Karpas-422 (cell line): ENCODE results near the gene BET1L. TPM values are rescaled to one million over a fixed set of nuclear protein-coding genes. Genes with fewer than 3 reads are reported as not detected.
A peak's percentile ranks its signal among the peaks of the same experiment; 100 is the strongest.

Experiments used
- DNase-seq: peaks from one replicate; pipeline ENCODE4 v3.0.0-alpha.2; 2015
- H2AFZ ChIP-seq: fragments of 200-600 bp; sonication (generic); 2 replicates; pipeline ENCODE4 v1.6.1; 2014; ENCODE audit warnings: antibody characterized with exemption, low read length, mixed read lengths
- H3K27ac ChIP-seq: fragments of 200-600 bp; sonication (generic); 2 replicates; pipeline ENCODE4 v1.5.1; 2014; ENCODE audit warnings: mild to moderate bottlenecking, low read length, moderate library complexity
- H3K27me3 ChIP-seq: fragments of 200-600 bp; sonication (generic); 2 replicates; pipeline ENCODE4 v1.6.1; 2014; ENCODE audit warnings: low read length, mixed read lengths
- H3K36me3 ChIP-seq: fragments of 200-600 bp; sonication (generic); 2 replicates; pipeline ENCODE4 v1.6.1; 2014; ENCODE audit warnings: low read length, mixed read lengths; ENCODE audit not compliant: insufficient read depth
- H3K4me1 ChIP-seq: fragments of 200-600 bp; sonication (generic); 2 replicates; pipeline ENCODE4 v1.6.1; 2014; ENCODE audit warnings: mild to moderate bottlenecking, low read length, mixed read lengths
- H3K4me2 ChIP-seq: fragments of 200-600 bp; sonication (generic); 2 replicates; pipeline ENCODE4 v1.6.1; 2014; ENCODE audit warnings: low read length, low read depth, mild to moderate bottlenecking; ENCODE audit not compliant: poor library complexity, severe bottlenecking
- H3K4me3 ChIP-seq: fragments of 200-600 bp; sonication (generic); 2 replicates; pipeline ENCODE4 v1.5.1; 2014; ENCODE audit warnings: mild to moderate bottlenecking, antibody characterized with exemption, low read length, mixed read lengths
- H3K79me2 ChIP-seq: fragments of 200-600 bp; sonication (generic); 2 replicates; pipeline ENCODE4 v1.6.1; 2014; ENCODE audit warnings: mild to moderate bottlenecking, low read length, mixed read lengths
- H3K9ac ChIP-seq: fragments of 200-600 bp; sonication (generic); 2 replicates; pipeline ENCODE4 v1.6.0; 2014; ENCODE audit warnings: low read length
- H3K9me2 ChIP-seq: fragments of 200-600 bp; sonication (generic), shearing (Covaris generic); replicated peaks from 2 replicates; pipeline ENCODE4 v1.6.0; 2014; ENCODE audit warnings: mild to moderate bottlenecking, low read length, moderate library complexity; ENCODE audit not compliant: insufficient read depth
- H3K9me3 ChIP-seq: fragments of 300-700, 200-600 bp; sonication (generic); 2 replicates; pipeline ENCODE4 v1.6.1; 2014; ENCODE audit warnings: low read length, mixed read lengths
- H4K20me1 ChIP-seq: fragments of 200-600 bp; sonication (generic); 2 replicates; pipeline ENCODE4 v1.6.1; 2014; ENCODE audit warnings: mild to moderate bottlenecking, antibody characterized with exemption, low read length, low read depth; ENCODE audit not compliant: insufficient read depth
- total RNA-seq: library from RNA; depleted of rRNA; stranded (reverse); fragments of >200 nt; shearing (Covaris generic); gene quantifications from 2 replicates; pipeline ENCODE4 v1.2.3, GENCODE V29; 2014; ENCODE audit warnings: low replicate concordance

The BET1L gene
- total RNA-seq, 1 experiment from 2014 or later, result 16.8 TPM

DNA sequence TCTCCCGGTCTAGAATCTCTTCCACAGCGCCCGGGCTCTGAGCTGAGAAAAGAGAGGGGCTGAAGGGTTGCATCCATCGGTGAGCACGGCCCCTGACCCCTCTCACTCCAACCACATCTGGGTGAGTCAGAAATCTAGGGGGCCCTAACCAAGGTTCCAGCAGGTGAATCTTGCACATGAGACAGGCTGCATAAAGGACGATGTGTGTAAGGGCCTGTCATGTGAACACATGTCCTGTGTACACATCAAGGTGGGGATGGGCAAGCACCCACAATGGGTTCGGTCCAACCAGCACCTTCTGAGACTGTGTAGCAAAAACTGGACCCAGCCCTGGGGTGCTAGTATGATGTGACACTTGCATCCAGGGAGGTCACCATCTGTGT lies 1.2 kb downstream of the BET1L start:
- Histone ChIP-seq H3K27ac (no peak overlapping the region), H3K79me2 (peaks cover 47% of the 10 kb centered on the region), H3K9me3 (no peaks in the 10 kb centered on the region), H3K4me2 (peak overlapping the region; percentile 86), H3K9ac (peak overlapping the region; percentile 97), H3K9me2 (no peaks in the 10 kb centered on the region), H3K4me1 (peaks cover 23% of the 10 kb centered on the region), H2AFZ (no peak overlapping the region), H4K20me1 (peaks cover 29% of the 10 kb centered on the region), H3K36me3 (peaks cover 14% of the 10 kb centered on the region), H3K27me3 (no peaks in the 10 kb centered on the region), H3K4me3 (peak overlapping the region; percentile 92)
- no peak for DNase-seq

- Histone ChIP-seq H3K4me2 (peak overlapping the region; percentile 86), H3K9ac (peak overlapping the region; percentile 97), H2AFZ (no peak overlapping the region), H3K36me3 (peaks cover 9% of the 10 kb centered on the region), H3K79me2 (peaks cover 41% of the 10 kb centered on the region), H3K4me3 (peak overlapping the region; percentile 92; the same call in 1 of the 2 replicates), H3K9me3 (no peaks in the 10 kb centered on the region), H3K9me2 (no peaks in the 10 kb centered on the region), H3K27me3 (no peaks in the 10 kb centered on the region), H3K4me1 (peaks cover 22% of the 10 kb centered on the region), H3K27ac (no peak overlapping the region), H4K20me1 (peaks cover 27% of the 10 kb centered on the region)
- DNase-seq, result no peak
Measured at GRCh38 chr11:205221-206001, 1.8 kb downstream of the BET1L start.

- Histone ChIP-seq H3K4me3 (no peak overlapping the region), H3K27ac (no peak overlapping the region)
Measured at GRCh38 chr11:204587-205109, 2.6 kb downstream of the BET1L start.

GRCh38 chr11:203945-204586 lies 3.1 kb downstream of the BET1L start:
- Histone ChIP-seq H3K9ac (no peak overlapping the region), H3K9me3 (no peaks in the 10 kb centered on the region)
- DNase-seq, result no peak

More at GRCh38 chr11:204587-205109, 2.6 kb downstream of the BET1L start:
- no peak overlapping the region for H2AFZ ChIP-seq
- no peak overlapping the region for H3K4me2 ChIP-seq
- peaks cover 21% of the 10 kb centered on the region for H4K20me1 ChIP-seq
- H3K9me2 ChIP-seq, result no peaks in the 10 kb centered on the region
- peaks cover 34% of the 10 kb centered on the region for H3K79me2 ChIP-seq
- H3K9me3 ChIP-seq, result no peaks in the 10 kb centered on the region
- H3K9ac ChIP-seq, result no peak overlapping the region
- H3K4me1 ChIP-seq, result peaks cover 14% of the 10 kb centered on the region
- no peaks in the 10 kb centered on the region for H3K27me3 ChIP-seq
- H3K36me3 ChIP-seq, result peaks cover 4% of the 10 kb centered on the region
- DNase-seq, result no peak

DNA sequence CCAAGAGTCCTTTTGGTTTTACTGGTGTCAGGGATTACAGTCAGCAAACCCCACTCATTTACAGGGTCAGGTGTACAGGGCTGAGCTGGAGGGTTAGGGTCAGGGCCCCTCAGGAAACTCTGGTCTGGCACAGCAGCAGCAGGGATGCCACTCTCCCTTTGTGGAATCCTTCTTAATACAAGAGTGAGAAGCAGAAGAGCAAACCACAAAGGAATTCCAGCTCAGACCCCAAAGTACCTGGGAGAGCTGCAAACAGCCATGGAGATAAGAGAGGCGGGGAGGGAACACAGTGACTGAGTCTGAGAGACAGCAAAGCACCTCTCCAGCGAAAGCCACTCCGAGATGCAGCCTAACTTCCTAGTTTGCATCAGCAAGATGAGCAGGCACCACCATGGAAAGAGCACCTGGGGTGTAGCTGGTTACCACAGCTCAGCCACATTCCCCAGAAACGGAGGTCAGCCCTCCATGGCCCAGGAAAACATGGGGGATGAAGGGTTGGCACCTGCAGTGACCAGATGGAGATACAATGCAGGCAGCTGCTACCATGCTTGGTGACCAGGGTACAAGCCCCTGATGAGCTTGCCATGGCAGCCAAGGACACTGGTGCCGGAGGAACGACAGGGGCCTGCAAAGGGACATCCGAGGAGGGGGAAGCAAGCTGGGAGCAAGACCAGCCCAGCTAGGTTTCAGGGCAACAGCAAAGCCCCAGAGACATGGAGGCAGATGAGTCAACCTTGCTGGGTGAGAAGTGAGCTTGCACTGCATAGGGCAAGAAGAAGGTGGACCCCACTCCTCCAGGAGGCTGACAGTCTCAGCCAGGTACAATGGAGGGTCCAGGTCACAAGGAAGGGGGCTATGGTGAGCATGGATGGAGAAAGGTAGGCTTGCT lies 3.9 kb downstream of the BET1L start:
- Histone ChIP-seq H3K4me2 (no peak overlapping the region), H2AFZ (no peak overlapping the region), H3K79me2 (peaks cover 22% of the 10 kb centered on the region), H3K9me2 (no peaks in the 10 kb centered on the region), H3K27me3 (no peaks in the 10 kb centered on the region), H3K4me3 (no peak overlapping the region), H3K9me3 (no peaks in the 10 kb centered on the region), H3K36me3 (peaks cover 4% of the 10 kb centered on the region), H4K20me1 (peaks cover 15% of the 10 kb centered on the region), H3K9ac (no peak overlapping the region), H3K4me1 (peaks cover 9% of the 10 kb centered on the region), H3K27ac (no peak overlapping the region)
- DNase-seq, result peak; percentile 38

More at GRCh38 chr11:203945-204586, 3.1 kb downstream of the BET1L start:
- Histone ChIP-seq H3K4me1 (peaks cover 9% of the 10 kb centered on the region), H3K4me3 (no peak overlapping the region), H3K27ac (no peak overlapping the region), H2AFZ (no peak overlapping the region), H3K27me3 (no peaks in the 10 kb centered on the region), H3K4me2 (no peak overlapping the region), H3K79me2 (peaks cover 28% of the 10 kb centered on the region), H4K20me1 (peaks cover 15% of the 10 kb centered on the region), H3K9me2 (no peaks in the 10 kb centered on the region), H3K36me3 (peaks cover 4% of the 10 kb centered on the region)

DNA sequence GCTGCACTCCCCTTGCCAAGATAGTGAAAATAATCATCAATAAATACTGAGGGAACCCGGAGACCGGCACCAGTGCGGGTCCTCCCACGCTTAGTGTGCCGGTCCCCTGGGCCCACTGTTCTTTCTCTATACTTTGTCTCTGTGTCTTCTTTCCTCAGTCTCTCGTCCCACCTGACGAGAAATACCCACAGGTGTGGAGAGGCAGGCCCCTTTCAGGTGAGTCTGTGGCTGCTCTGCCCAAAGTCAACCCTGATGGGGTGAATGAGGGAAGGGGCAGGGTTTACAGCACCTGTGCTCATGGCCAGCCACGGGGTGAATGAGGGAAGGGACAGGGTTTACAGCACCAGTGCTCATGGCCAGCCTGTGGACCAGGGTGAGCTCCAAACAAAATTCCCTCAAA lies 4.7 kb downstream of the BET1L start:
- Histone ChIP-seq H3K9me3 (no peaks in the 10 kb centered on the region), H3K79me2 (peaks cover 17% of the 10 kb centered on the region), H4K20me1 (peaks cover 15% of the 10 kb centered on the region), H3K9ac (no peak overlapping the region), H3K27ac (no peak overlapping the region), H3K27me3 (no peaks in the 10 kb centered on the region), H3K4me2 (no peak overlapping the region), H3K36me3 (peaks cover 4% of the 10 kb centered on the region), H3K9me2 (no peaks in the 10 kb centered on the region), H3K4me1 (peaks cover 9% of the 10 kb centered on the region), H2AFZ (no peak overlapping the region), H3K4me3 (no peak overlapping the region)
- DNase-seq, result no peak

- no peaks in the 10 kb centered on the region for H3K9me2 ChIP-seq
- no peak overlapping the region for H3K4me2 ChIP-seq
- peaks cover 9% of the 10 kb centered on the region for H3K4me1 ChIP-seq
- H3K9ac ChIP-seq, result no peak overlapping the region
- H4K20me1 ChIP-seq, result peaks cover 15% of the 10 kb centered on the region
- no peaks in the 10 kb centered on the region for H3K9me3 ChIP-seq
- no peak overlapping the region for H3K4me3 ChIP-seq
- peaks cover 4% of the 10 kb centered on the region for H3K36me3 ChIP-seq
- no peak for DNase-seq
- H3K27me3 ChIP-seq, result no peaks in the 10 kb centered on the region
- H2AFZ ChIP-seq, result no peak overlapping the region
- H3K27ac ChIP-seq, result no peak overlapping the region
- H3K79me2 ChIP-seq, result peaks cover 17% of the 10 kb centered on the region
Measured at GRCh38 chr11:201966-202365, 5.2 kb downstream of the BET1L start.
